NOMO-1 treated with DMSO at 0.1 percent for 48 hours (cell line): ENCODE results near the gene FRMPD3.

Experiments used
- DNase-seq: peaks from one replicate; lab custom pipeline; 2025; ENCODE audit not compliant: unreplicated experiment; lab: John Stamatoyannopoulos, UW

Gene FRMPD3

GRCh38 chrX:107477406-107477805, 28.0 kb downstream of the FRMPD3 start:
- DNase-seq = no peak

GRCh38 chrX:107480272-107480671, 30.8 kb downstream of the FRMPD3 start:
- no peak for DNase-seq

- no peak for DNase-seq
Measured at GRCh38 chrX:107482046-107482445, 32.6 kb downstream of the FRMPD3 start.

- DNase-seq = no peak
Measured at GRCh38 chrX:107484002-107484726, 34.7 kb downstream of the FRMPD3 start.

GRCh38 chrX:107485013-107485412, 35.6 kb downstream of the FRMPD3 start:
- no peak for DNase-seq

GRCh38 chrX:107493141-107493540, 43.7 kb downstream of the FRMPD3 start:
- DNase-seq = no peak

- DNase-seq = no peak
Measured at GRCh38 chrX:107496786-107497185, 47.3 kb downstream of the FRMPD3 start.
